ENCODE measurements around the gene COQ8A.

GRCh38 chr1:226951286-226952117, 11.4 kb downstream of the COQ8A start:
- TF ChIP-seq EZH2phosphoT487 (IDR thresholded peaks at IDR 0.05; ENCODE audit: insufficient read depth, low read depth) (no peak), EZH2 (IDR thresholded peaks at IDR 0.05; ENCODE audit: insufficient read depth, poor library complexity, severe bottlenecking) (no peak)
